Measurements from ENCODE around the gene RNF220. TPM values are rescaled to one million over a fixed set of nuclear protein-coding genes. Genes with fewer than 3 reads are reported as not detected.
"Not testable (repeated sequence)": the region's sequence is repeated elsewhere in the genome, so short reads cannot be mapped to it uniquely, and the experiment has no call there.

RNF220 gene
- total RNA-seq, 1 donor from 2014 or later, result 62.2 TPM

DNA sequence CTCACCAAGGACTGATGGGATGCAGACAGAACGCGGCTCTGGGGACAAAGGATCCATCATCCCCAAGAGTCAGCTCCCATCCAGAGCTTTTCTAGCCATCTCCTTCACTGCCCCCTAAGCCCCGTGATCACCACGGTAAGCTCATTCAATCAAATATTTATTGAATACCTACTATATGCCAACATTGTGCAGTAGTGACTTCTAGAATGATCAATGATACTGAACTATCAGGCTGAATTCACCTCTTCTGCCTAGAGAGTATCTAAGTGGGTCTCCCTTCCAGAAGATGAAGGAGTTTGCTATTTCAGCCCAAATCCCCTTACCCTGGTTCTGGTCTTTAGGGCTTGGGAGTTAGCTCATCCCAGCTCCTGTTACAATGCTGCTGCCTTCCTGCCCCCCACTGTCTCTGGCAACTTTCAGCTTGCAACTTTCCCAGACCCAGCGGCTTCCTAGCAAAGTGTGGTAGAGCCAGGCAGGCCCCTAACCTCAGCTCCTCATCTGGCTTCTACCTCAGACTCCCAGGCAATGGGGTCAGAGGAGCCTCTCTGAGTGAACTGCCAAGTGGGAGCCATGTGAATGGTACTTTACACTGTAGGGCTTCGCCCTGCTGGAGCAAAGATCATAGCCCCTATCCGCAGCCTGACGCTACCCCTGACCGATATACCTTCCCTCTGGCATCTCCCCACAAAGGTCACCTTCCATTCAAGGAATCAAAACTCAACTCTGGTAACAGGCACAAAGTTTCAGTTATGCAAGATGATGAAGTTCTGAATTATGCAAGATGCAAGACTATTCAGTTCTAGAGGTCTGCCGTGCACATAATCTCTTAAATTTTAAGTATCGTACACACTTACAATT is 248.3 kb downstream of the RNF220 start:
- DNase-seq (ENCODE audit: low spot score), result no peak

DNA sequence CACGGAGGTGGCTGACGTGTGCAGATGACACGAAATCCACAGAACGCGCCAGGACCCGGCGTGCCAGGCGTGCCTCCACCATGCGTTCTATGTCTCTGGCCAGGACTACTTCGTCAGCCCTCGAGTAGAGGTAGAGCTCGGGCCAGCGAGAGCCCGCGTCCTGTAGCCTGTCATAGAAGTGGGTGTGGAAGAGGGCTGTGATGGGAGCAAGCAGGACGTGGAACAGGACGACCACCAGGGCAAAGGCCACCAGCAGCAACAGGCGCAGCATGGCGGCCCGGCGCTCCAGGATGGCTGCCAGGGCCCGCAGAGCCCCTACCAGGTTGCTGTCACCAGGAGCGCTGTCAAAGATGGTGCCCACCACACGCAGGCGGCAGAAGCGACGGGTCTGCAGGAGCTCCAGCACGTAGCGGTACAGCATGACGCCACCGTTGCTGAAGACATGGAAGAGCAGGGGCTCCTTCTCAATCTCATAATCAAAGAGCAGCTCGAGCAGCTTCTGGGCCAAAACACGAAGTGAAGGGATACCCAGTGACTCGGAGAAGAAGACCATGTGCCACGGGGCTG is 249.6 kb downstream of the RNF220 start:
- DNase-seq (ENCODE audit: low spot score), result no peak

DNA sequence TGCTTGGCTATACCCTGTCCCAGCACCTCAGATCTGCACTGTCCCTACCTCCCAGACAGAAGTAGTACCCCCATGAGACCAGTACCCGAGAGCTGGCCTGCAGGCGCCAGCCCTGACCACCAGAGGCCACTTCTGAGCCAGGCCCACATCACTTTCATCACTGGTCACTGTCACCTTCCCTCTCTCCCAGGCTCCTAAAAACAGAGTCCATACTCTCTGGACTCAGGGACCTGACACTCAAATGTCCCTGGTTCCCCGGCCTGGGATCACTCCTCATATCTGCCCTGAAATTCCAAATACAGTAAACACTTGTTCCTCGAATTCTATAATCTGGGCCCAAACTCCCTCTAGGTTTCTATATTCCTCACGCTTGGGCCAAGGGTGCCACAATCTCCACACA is 250.6 kb downstream of the RNF220 start:
- DNase-seq (ENCODE audit: low spot score), result no peak

DNA sequence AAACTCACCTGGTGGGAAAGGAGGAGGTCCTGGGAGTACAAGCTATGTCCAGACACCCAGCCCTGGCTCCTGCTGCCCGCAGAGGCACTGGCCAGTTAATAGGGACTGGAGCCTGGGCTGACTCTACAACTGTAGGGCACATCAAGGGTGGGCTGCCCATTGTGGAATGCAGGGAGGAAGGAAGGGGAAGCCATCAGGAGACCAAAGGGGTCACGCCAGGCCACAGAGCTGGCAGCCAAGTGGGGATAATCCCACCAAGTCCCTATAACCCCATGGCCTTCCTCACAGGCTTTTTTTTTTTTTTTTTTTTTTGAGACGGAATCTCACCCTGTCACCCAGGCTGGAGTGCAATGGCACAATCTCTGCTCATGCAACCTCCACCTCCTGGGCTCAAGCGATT is 254.5 kb downstream of the RNF220 start:
- DNase-seq (ENCODE audit: low spot score), result no peak

DNA sequence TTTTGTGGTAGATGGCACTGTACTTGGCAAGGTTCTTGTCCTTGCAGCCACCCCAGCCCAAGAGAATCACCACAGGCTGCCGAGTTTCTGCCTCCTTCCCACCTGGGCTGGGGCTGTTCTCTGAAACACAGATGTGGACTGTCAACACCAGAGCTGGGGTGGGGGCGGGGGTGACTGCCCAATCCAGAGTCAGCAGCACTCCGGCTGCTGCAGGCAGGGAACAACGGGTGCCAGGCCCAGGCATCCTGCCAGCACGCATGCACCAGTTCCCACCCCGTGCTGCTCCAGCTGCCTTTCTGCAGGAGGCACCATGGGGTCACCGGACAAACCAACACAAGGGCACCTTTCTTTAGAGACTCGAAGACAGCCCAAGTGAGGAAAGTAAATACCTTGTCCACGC is 255.1 kb downstream of the RNF220 start:
- DNase-seq (ENCODE audit: low spot score), result peak; percentile 64

DNA sequence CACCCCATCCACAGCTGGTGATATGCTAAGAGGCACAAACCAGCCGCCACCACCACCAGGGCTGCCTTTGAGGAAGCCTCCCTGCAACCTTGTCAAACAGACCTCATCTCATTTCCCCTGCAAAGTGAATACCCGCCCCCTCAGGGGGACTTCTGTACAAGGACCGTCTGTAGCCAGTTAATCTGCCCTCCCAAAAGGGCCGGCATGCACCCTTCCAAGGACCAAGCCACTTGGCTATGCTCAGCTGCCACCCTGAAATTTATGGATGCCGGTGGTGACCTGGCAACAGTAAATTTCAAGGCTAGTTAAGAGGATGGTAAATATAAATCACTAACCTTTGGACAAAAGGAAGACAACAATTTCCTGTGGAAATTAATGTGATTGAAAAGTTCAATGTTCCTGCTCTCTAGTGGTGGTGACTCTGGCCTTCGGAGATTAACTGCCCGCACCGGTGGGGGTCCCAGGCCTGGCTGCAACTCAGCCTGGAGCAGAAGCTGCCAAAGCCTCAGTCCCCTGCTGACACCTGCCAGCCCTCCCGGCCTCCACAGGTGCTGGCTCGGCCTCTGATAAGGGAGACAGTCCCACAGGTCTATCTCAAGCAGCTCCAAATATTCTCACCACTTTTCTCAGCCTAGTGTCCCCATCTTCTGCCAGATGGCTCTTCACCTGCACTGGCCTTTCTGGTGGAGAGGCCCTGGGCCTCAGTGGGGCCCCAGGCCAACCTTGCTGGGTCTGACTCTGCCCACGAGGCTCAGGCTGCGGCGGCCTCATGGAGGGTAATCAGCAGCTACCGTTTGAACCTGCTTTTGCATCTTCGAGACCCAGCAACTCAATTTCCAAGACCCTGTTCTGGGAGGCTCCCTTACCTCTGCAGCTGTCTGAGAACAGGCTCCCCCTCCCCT is 257.0 kb downstream of the RNF220 start:
- no peak for DNase-seq (ENCODE audit: low spot score)

DNA sequence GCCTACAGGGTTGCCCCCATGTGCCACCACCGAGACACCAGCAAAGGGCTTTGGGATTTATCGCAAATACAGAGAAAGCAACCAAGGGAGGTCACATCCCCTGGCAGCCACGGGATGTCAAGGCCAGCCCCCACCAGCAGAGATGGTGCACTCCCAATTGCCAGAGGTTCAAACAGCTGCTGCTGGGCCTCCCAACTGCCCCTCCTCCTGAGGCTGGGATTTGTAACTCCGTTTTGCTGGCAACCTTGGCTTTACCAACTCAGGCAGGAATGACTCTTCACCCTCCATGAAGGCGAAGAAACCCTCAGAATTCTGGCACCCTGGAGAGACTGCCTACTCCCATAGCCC is 257.6 kb downstream of the RNF220 start:
- no peak for DNase-seq (ENCODE audit: low spot score)

DNA sequence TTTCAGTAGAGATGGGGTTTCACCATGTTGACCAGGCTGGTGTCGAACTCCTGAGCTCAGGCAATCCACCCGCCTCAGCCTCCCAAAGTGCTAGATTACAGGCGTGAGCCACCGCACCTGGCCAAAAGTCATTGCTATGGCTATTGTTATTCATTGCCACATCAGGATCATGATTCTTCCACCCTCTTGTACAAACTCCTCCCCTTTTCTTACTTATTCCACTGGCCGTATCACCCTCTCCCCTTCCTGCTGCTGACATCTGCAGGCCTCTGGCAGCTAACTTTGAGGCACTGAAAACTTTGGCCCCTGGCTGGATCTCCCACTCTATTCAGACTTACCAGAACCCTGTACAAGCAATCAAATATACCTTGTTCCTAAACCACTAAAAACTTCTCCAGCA is 258.4 kb downstream of the RNF220 start:
- DNase-seq (ENCODE audit: low spot score), result no peak

DNA sequence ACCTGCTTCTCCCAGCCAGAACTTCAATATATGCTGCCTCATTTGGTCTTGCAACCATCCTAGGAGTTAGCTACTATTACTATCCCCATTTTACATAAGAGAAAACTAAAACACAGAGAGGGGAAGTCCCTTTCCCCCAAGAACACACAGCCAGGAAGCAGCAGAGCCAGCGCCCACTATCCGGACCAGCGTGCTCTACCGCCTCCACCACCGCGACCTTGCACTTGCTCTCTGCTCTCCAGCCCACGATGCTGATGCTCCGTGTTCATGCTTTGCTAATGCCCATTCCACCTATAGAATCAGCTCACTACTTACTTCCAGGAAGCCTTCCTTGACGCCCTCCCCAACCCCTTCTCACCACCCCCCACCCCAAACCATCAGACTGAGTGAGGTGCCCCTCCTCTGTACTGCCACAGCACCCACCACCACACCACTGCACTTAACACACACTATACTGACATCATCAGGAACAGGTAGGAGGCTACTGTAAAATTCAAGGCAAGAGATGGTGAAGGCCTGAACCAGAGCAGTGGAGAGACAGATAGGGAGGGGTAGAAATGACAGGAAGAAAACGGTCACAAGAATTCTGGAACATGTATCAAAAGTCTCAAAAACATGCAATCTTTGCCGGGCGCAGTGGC is 259.8 kb downstream of the RNF220 start:
- DNase-seq (ENCODE audit: low spot score), result no peak

DNA sequence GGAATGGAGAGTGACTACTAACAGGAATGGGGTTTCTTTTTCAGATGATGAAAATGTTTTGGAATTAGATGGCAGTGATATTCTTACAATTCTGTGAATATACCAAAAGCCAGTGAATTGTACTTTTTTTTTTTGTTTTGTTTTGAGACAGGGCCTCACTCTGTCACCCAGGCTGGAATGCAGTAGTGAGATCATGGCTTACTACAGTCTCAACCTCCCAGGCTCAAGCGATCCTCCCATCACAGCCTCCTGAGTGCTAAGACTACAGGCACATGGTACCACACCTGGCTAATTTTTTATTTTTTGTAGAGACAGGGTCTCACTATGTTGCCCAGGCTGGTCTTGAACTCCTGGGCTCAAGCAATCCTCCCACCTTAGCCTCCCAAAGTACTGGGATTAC is 261.7 kb downstream of the RNF220 start:
- DNase-seq (ENCODE audit: low spot score), result not testable (repeated sequence)

DNA sequence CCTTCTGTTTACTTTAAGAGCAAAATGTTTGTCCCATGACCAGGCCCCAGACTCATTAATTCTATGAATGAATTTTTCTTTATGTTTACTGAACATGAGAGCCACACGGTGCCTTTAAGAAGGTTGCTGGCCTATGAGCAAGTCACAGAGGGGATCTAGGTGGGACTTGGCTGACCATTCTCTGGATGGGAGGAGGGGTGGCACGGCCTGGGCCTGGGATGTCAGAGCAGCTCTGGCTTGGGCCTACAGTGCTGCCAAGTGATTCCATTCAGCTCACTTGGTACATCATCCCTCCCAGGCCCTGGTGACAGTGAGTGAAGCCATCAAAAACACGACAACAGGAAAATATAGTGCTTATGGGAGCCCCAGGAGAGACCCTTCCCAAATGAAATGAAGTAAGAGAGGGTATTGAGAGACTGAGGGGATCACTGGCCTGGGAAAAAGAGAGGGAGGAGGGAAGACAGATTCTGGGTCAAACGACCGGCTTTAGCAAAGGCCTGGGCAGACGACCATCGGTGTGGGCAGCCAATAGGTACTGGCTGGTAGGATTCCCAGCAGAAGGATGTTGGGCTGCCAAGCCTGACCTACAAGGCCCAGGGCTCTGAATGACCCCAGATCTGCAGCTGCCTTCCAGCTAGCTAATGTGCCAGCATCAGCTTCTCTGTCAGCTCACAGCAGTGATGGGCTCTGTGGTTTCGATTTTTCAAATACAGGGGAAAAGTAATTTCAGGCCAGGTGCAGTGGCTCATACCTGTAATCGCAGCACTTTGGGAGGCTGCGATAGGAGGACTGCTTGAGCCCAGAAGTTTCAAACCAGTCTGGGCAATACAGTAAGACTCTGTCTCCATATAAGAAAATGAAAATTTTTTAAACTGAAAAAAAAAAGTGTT is 265.9 kb downstream of the RNF220 start:
- no peak for DNase-seq (ENCODE audit: low spot score)

DNA sequence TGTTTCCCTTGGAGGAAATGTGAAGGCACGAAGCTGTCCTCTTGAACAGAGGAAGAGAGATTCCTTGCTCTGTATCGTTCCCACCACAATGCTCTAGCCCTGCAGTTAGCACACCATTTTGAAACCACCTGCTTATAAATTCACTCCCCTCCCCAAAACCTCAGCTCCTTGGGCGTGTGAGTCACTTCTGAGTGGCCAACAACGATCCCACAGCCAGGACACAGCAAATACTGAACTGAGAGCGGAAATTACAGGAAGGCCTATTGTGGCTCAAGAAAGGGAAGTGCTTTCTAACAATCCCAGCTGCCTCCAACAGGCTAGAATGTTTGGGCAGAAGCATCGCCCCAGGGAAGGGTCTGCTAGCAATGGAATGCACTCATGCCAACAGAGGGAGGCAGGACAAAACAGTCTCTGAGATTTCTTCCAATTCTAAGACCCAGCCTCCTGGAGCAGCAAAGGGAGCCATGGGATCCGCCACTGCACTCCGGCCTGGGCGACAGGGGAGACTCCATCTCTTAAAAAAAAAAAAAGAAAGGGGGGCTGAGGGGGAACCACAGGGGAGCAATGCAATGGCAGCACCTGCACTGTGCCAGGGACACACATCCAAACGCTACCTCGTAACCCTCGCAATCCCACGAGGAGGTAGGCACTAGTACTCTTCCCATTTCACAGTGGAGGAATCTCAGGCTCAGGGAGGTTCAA is 267.4 kb downstream of the RNF220 start:
- no peak for DNase-seq (ENCODE audit: low spot score)

DNA sequence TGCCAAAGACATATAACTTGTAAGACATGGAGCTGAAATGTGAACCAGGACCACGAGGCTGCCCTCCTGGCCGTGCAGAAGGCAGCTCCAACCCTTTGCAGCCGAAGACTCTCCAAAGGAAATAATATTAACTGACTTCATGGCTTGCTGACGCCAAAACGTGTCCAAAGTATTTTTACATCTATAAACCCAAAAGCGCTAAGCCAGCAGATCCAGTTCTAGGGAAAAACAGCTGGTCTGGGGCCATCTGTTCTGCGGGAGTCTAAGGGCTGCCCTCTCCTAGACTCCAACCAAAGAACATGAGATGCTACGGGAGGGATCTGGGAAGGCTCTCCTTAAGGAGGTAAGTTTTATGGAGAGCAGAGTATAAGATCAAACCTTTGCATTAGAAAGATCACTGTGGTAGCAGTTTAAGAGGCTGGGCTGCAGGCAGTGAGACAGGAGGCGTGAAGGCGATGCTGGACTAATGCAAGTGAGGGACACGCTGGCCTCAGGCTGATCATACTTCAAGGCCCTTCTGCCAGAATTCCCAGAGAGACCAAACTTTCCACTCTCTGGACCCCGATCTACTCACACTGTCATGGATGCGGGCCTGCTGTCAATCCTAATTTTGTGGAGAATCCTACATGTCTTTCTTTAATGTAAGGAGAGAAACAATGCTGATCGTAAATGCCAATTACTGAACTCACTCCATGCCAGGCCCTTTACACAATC is 268.1 kb downstream of the RNF220 start:
- DNase-seq (ENCODE audit: low spot score), result no peak

DNA sequence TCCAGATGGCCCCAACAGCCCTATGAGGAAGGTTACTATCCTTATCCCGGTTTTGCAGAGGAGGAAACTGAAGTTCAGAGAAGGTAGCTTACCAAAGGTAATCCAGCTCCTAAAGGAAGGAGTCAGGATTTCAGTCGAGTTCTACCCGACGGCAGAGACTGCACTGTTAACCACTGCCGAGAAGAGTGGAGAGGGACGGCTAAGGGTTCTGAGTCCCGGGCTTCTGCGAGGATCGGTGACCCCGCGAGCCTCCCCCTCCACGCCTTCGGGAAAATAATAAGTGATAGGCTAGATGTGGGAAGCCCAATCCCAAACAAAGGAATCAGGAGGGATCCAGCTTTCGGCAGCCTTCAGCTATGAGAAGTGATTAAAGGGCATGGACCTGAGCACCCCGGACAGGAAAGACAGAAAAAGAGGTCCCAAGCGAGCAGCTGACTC is 268.6 kb downstream of the RNF220 start:
- DNase-seq (ENCODE audit: low spot score), result no peak

DNA sequence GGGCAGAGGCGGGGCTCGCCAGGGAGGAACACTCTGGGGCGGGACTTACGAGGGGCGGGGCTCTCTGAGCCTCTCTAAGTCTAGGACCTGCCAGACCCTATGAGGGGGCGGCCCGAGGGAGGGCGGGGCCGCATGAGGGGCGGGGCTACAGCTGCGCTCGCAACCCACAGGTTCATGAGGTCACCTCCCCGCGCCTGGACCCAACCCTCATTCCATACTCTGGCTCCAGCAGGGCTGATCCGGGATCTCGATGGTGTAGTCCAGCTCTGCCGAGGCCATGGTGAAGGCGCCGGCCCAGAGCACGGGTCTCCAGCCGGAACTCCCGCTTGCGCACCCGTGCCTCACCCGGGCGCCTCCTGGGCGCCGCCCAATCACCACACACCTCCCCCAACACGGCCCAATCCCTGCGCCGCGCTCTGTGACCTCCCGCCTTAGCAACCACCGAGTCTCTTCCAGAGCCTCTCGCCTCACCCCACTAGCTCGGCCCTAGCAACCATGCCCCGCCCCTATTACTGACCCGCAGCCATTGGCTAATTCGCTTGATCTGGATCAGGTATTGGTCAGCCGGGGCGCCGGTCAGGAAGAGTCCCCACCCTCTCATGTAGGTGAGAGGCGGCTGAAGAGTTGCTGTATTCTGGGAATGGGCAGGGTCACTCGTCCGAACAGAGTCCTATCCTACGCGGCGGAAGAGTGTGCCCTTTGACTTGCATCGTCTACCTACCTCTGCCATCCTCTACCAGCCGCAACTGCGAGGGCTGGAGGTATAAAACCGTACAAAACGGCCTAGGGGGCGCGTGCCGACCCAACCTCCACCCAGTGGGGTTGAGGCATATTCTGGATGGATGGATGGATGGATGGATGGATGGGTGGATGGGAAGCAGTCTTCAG is 269.3 kb downstream of the RNF220 start, which contains the start of the genes ARMH1 and TMEM53:
Gene ARMH1, plus strand, starts transcription at position 602 of the 888 bp plus-strand sequence. CDS start 14,984 bp downstream, outside the sequence.
Gene TMEM53, minus strand, starts transcription at position 369 of the 888 bp plus-strand sequence. Its CDS starts 90 bp downstream, at position 279.
- DNase-seq (ENCODE audit: low spot score), result peak; percentile 99

DNA sequence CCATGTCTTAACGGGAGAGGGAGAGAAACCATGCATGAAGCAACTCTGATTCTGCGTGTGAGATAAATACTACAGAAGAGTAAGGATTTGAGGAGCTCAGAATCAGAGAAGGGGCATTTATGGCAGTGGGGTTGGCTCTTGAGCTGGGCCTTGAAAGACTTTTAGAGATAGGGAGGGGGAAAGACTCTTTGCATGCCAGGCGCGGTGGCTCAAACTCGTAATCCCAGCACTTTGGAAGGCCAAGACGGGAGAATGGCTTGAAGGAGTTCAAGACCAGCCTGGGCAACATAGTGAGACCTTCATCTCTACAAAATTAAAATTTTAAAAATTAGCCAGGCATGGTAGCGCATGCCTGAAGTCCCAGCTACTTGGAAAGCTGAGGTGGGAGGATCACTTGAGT is 270.1 kb downstream of the RNF220 start:
- no peak for DNase-seq (ENCODE audit: low spot score)

DNA sequence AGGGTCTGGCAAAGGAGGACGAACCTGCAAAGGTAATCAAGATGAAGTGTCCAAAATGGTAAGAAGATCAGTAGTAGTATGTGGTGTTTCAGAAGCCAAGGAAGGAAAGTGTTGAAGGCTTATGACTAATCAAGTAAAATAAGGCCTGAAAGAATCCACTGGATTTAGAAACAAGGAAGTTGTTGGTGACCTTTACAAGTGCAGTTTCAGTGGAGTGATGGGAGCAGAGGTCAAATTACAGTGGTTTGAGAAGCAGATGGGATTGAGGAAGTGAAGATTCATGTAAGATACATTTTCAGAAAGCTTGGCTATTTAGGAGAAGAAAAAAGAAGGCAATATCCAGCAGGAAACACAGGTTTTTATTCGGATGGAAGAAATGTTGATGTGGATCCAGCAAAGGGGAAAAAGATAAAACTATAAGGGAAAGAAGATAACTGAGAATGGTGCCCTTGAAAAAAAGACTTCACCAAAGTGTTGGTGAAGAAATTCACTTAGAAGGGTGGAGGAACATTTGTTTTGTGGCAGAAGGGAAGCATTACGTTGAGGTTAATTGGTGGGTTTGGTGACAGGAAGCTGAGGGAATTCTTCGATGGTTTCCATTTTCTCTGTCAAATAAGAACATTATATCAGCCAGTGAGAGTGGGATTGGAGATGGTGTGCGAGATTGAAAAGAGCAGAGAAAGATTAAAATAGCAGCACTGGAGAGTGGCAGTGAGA is 271.6 kb downstream of the RNF220 start:
- no peak for DNase-seq (ENCODE audit: low spot score)
